HPDE6-E6E7 (cell line): ENCODE measurements around the gene FBXW11.

Experiments used
- DNase-seq: peaks from one replicate; pipeline ENCODE4 v3.0.0; 2011; ENCODE audit warnings: missing footprints; ENCODE audit errors: extremely low spot score

FBXW11 gene

DNA sequence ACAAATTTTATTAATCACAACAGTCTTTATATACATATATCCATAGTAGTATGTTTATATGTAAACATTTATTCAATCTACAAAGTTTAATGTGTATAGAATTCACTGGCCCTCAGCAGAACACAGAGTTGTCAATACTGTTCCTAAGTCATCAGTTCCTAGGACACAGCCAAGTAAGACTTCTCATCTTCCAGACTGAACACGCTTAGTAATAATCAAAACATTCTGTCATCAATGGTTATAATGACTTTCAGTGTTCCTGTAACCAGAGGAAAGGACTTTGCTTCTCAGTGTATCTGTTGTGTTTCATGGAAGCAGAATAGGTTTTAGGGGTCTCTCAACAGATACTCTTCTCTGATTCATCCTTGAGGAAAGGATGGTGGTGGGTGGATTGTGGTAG is 138.7 kb downstream of the FBXW11 start:
- DNase-seq = no peak

DNA sequence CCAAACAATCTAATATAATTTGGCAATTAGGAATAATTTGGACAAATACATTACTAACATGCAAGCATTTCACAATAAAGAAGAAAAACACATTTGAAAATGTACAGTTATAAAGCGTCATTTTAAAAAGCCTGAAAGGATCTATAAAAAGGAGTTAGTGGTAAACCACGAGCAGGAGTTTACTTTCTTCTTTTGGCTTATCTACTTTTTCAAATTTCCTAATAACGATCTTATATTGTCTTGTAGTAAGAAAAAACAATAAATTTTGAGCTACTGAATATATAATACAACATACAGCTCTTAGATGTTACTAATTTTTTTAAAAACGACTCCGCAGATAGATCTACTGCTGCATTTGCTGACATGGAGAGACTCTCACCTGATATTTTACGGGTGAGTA is 141.0 kb downstream of the FBXW11 start:
- no peak for DNase-seq

DNA sequence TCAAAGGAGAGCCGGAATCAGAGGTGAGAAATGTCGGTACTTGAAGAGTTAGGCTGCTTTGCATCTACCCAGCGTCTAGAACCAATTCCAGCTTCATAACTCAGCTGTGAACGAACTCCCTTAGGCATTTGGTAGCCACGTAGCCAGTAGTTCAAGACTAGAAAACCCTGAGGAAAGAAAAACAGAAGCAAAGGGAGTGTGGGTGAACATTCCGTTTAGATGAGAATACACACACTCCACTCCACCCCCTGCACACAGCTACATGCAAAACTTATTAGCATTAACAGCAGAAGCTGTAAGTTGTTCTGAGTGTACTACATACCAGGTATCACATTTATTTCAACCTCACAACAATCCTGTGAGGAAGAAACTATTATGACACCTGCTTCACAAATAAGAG is 142.5 kb downstream of the FBXW11 start:
- no peak for DNase-seq

DNA sequence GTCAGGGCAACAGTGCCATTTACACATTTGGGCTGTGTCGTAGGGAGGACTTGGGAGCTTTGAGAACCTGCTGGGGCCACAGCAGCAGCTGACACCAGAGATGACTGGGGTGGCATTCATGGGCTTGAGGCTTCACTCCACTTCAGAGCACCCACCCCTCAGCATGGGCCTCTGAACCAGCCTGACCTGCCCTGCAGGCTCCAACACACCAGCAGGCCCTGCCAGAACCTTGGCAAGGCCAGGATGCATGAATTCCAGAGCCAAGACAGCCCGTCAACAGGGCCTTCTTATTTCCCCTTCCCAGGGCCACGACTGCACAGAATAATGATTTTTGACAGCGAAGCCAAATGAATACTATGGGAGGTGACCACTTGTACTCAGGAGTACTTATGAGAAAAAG is 143.8 kb downstream of the FBXW11 start:
- no peak for DNase-seq

DNA sequence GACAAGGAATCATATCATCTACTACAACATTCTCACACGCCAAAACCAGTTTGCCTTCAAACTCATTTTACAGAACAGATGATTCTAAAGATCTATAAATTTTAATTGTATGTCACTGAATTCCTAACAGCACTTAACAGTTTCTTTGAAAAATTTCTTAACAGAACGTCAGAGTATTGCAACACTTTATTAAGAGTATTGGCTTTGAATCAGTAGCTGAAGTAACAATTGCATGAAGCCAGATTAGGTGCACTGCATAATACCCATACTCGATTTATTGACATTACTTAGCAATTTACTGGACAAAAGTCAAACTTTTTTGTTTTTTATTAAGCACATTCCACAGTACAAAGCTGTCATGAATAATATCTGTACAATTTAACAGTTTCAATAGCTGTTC is 145.1 kb downstream of the FBXW11 start:
- no peak for DNase-seq

DNA sequence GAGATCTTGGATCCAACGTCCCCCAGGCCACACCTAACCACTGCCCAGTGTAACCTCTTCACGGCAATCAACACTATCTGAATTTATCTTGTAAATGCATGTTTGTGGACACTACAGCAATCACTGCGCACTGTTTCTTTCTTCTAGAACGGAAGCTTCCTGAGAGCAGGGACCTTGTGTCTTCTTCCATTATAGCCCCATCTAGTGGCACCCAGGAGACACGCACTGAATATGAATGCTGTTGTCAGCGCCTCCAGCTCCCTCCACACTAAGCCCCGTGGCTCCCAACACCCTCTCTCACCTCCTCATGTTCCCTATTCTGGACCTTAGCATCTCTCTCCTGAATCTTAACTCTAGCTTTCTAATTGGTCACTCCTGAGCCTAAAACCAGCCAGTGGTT is 148.1 kb downstream of the FBXW11 start:
- DNase-seq = no peak

DNA sequence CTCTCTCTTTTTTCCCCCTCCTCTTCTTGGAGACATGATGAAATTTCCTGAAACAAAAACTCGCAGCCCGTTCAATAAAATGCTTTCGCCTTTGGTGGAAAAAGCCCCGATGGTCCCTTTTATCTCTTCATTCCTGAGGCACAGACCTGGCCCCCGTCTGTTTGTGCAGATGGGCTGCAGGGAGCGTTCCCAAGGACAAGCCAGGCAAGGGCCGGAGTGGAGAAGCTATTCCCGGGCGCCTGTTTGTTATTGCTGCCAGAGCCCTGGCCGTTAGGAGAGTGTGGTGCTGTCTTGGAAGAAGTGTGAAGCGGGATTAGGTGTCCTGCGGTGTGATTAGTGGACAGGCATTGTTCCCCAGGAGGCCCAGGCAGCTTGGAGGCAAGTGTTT is 149.0 kb downstream of the FBXW11 start:
- DNase-seq = no peak

DNA sequence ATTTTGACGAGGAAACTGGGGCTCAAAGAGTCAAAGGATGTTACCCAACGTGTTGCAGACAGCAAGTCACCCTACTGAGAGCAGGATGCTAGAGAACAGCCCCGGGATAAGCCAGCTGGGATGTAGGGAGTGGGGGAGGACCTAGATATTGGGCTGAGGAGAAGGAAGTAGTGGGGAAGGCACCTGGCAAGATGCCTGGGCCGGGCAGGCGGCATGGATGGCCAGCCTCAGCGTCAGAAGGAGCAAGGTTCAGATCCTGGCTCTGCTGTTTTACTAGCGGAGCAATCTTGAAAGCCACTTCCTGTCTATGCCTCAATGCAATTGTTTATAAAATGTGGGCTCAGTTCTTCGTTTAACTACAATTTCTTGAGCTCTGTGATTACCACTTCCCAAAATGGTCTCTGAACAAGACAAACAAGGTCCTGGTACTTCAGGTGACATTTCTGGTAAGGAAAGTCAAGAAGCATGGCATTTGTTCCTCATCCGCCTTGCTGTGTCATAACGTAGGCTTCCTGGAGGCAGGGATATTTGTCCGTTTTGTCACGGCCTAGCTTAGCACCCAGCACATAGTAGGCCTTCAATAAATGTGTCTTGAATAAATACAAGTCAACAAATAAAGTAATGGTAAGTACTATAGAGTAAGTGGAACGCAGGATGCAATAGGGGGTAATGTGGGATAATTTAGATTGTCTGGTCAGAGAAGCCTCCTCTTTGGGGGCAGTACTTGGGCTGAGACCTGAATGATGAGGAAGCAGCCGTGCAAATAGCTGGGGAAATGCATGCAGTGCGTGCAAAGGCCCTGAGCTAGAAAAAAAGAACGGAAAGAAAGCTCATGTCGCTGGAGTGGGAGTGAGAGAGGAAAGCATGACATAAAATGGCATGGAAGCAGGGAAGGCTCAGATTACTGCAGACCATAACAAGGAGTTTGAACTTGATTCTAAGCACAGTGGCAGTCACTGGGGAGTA is 150.4 kb downstream of the FBXW11 start:
- DNase-seq = no peak

DNA sequence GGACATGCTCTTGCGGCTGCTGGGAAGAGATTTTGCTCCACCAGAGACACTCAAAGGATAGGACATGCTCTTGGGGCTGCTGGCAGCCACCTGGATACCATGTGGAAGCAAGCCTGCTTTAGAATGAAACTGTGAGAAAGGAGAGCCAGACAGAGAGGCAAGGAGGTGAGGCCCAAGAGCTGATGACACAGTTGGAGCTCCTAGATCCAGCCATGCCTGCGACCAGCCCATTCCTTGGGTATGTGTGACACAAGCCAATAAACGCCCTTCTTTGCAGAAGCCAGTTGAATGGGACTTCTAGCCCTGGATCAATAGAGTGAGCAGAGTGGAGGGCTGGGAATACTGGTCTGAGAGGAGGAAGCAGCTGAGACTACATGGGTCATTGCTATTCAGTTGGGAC is 151.2 kb downstream of the FBXW11 start:
- DNase-seq = no peak

DNA sequence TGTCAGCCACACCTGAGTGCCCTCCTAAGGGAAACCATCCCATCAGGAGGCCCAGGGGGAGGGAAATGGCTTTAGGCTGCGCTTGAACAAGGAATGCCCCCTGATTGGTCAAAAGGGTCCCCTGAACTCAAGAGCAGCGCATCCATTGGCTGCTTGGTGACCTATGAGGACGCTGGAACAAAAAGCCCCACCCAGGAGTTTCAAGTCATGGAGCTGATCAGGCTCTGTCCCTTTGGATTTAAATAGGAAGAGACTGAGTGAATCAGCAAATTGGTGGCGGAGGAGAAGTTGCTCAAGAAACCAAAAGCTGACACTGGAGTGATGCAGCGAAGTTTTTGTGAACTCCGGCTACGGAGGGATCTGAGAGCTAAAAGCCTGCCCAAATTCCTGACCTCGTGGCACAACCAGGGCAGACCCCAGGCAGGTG is 154.2 kb downstream of the FBXW11 start:
- no peak for DNase-seq

DNA sequence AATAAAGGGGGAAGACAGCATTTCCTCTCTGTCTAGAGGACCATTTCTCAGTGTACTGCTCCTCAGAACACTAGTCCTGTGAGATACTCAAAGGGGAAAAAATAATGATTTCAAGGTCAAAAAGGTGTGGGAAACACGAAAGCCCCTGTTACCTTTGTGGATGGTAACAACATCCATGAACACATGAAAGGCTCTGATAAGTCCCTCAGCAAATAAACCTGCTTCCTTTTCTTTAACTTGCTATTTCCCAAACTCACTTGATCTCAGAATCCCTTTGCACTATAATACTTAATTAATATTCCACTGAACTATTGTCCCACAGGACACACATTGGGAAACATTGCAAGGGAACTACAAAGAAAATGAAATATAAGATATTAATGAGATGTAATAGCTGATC is 155.2 kb downstream of the FBXW11 start:
- DNase-seq = no peak

DNA sequence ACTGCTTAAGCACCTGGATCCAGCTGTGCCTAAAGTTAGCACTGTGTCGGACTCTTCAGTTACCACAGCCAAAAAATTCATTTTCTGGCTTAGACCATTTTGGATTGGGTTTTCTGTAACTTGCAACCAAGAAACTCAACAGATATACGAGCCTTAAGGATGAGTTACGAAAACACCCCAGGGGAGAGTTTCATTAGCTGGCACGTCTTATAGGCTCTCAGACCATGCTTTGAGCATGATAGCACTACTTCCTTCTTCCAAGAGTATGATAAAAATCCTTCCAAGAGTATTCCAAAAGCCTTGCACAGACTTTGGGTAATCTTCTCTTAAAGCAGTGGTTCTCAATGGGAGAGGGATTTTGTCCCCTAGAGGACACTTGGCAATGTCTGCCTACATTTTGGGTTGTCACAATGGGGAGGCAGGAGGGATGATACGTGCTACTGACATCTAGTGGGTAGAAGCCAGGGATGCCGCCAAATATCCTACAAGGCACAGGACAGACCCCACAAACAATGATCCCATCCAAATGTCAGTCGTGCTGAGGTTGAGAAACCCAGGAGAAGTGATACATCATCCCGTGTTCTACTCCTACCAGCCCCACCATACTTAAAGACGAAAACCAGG is 156.0 kb downstream of the FBXW11 start:
- DNase-seq = no peak

DNA sequence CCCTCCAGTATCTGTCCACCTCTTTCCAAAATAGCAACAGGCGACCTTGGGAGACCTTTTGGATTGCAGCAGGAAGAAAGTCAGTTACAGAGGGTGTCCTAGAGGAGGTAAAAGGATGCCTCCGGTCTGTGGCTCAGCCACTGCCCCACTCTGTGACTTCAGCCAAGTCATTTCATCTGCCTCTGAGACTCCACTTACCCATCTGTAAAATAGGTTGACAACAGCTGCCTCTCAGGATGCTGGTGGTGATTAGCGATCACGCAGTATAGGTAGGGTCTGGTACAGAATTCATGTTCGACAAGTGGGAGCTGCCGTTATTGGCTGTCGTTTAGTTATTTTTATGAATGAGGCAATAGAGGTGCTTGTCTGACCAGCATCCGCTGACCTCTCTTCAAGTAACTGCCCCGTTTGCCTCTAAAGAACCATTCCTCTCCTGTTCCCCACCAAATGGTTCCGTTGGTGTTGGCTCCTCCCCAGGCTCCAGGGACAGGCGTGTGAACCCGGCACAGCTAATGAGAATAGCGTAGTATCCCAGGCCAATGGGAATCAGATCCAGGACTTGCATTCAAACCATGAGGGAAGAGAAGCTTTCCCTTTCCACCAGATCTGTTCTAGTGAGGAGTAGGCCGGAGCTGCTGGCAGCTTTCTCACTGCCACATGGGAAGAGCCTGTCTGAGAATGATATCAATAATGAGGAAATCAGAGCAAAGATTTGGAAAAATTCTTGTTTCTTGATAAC is 156.7 kb downstream of the FBXW11 start:
- no peak for DNase-seq

DNA sequence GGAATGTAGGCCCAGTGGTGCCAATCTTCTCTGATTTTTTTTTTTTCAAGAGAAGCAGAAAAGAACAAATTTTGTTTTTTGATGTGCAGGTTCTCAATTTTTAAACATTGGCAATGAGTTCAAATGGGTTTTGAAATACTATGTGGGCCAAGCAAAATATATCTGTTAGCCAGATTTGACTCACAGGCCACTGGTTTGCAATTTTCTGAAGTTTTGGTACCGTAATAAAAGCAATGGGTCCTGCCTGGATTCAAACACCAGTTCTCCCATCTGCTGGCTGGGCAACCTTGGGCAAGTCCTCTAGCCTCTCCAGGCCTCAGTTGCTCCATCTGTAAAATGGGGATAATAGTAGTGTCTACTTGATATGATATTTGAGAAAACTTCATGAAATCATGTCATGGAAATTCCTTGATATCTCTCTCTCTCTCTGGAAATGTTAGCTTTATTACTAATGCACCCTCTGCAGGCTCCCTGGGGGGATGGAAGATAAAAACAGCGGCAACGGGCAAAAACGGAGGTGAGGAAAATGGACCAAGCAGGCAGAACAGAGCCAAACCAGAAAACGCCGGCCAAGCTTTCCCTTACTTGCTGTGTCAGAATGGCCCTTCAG is 157.4 kb downstream of the FBXW11 start:
- no peak for DNase-seq

DNA sequence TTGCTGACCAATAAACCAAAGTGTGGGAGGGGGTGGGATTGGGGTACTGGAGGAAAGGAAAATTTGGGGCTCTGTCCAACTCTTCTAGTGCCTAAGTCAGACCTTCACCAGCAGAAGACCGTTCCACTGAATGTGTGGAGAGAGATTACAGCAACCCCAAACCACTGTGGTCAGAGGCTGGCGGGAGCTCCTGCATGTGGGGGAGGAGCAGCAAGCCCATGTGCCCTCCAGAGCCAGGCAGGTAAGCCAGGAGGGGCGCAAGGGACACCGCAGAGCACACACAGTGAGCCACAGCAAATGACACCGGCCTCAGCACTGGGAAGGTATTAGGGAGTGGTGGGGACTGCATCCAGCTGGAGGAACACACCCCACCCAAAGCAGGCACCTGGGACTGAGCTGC is 158.0 kb downstream of the FBXW11 start:
- DNase-seq = no peak

DNA sequence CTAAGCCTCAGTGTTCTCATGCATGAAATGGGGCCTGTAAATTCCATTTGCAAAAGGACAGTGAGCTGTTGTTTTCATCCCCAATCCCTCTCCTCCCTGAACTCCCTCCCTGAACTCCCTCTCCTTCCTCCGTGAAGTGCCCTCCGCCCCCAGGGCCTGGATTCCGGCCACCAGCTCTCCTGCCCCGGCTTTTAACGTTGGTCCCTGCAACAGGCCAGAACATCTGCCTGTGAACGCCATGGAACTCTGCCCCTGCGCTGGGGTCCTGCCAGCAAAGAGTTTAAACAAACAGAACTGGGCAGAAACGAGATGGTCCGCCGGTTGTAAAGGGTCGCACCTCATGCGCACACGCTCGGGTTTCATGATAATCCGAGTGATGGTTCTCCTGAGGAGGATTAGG is 158.4 kb downstream of the FBXW11 start:
- no peak for DNase-seq

DNA sequence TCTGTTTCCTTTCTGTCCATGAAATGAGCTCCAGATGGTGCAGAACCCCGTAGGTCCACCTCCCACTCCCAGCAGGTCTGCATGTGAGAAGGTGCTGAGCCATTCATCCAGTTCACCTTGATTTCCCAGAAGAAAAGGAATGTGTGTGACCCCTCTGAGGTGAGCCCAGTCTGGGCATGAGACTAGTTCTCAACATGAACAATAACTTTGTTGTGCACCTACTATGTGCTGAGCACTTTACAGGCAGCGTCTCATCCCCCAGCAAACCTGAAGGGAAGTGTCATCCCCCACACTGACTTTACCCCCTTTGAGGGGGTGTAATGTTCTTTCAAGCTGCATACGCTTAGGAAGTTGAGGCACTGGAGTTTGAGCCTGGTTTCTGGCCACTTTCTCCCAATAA is 159.4 kb downstream of the FBXW11 start:
- DNase-seq = no peak

DNA sequence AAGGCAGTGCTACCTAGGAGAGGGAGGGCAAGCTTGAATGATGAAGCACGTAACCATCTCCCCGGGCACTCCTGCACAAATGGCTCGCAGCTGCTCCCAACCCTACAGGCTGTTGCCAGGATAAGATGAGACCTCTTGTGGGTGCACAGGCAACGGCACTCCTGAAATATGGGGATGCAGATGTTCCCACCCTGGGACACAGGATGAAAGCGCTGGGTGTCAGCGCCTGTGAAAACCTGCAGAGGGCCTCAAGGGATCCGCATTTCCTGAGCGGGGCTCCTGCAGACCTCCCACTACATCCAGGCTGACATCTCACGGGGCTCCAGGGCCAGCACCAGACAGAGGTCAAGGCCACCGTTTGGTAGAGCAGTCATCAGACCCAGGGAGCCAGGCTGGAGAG is 160.1 kb downstream of the FBXW11 start:
- DNase-seq = no peak

DNA sequence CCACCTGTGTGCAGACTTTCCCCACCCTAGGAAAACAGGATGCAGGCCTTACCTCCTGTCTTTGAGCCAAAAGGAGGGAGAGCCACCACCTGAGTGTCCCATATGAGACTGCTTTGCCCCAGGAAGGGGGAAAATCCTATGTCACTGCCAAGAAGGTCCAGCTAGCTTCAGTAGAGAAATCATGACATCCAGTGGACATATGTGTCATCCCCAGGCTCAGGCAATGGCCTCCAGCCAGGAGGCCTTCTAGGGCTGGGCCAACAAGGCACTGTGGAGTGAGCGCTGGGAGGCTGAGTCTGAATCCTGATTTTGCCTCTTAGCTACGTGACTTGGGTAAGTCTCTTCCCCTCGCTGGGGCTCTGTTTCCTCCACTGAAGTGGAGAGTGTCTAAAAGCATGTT is 160.6 kb downstream of the FBXW11 start:
- no peak for DNase-seq

DNA sequence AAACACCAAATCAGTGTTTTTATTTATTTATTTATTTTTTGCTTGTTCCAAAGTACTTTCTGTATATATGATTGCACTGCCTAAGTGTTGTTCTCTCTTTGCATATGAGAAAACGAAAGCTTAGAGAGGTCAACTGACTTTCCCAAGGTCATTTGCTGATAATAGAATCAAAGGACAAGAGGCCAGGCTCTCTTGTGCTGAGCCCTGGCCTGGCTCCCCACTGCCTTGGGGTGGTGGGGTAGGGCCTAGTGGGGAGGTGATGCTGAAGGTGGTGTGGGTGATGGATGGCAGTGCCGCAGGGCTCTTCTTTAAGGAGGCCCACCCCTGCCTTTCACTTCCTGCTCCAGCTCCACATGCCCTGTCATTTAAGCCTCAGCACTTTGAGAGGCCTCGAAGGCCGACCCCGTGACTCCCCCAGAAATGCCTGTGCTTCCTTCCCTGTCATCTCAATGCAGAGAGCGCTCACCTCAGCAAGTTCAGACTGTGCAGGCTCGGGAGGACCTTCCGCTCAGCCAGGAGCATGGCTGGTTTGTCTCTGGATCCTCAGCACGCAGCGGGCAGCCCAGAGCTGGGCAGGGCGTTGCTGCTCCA is 161.3 kb downstream of the FBXW11 start:
- DNase-seq = no peak

DNA sequence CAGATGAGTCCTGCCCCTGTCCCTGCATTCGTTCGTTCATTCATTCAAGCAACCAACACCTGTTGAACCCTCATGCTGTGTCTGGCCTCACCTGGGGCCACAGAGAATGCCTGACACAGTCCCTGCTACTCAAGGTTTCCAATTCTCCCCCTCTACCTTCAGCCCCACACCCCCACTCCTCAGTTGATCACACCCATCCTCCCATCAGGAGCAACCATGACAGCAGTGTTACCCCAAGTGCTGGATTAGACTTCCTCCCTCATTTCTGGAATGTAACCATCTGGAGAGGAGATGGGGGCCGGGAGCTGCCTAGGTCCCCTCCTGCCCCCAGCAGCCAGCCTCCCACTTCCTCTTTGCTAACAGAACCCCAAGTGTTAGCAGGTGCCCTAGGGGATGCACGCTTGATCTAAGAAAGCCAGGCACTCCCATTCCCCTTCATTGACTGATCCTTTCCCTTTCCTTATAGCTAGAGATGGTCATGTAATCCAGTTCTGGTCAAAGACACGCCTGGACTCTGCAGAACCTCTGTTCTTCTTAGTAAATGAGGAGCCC is 163.6 kb downstream of the FBXW11 start:
- no peak for DNase-seq
